Stimulated activated CD4-positive, alpha-beta T cell treated with anti-CD3 and anti-CD28 coated beads, Interleukin-12 subunit alpha, Interleukin-12 subunit beta, amount 100 ng/mL, for 48 hours (primary cell): ENCODE results near the gene CDC7.
"Not testable (repeated sequence)": the region's sequence is repeated elsewhere in the genome, so short reads cannot be mapped to it uniquely, and the experiment has no call there.

Experiments used
- DNase-seq, 3 donors: peaks; one replicate each; pipeline ENCODE4 v3.0.0-alpha.2; 2020; ENCODE audit warnings: low read depth in 2 of 3, low spot score in 1 of 3

Gene CDC7

DNA sequence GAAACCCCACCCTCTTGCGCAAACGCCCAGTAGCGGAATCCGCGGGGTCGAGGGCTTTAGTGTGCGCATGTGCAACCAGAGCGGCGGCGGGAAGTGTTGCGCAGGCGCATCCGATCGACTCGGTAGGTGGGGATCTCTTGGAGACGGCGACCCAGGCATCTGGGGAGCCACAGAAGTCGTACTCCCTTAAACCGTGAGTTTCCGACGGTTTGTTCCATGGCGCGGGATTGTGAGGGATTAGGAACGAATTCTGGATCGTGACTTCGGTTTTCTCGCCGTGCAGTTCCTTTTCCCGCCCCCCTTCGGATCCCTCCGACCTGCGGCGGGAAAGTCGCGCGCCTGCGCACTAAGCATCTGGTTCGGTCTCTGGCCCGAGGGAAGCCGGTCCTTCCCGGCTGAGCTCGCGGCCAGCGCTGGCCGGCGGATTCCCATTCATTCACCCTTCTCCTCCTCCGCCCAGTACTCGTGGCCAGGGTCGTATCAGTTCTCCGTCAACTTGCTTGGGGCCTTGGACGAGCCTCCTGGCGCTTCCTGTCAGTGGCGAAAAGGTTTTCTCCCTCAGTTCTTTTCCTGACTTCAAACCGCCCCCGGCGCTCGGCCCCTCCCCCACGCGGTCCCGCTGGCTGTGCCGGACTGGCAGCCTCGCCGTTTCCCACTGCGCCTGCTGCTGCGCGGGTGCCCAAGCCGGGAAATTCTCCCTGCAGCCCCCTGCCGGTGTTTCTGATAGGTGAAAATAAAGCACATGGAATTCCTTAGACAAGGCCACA lies at the start of gene CDC7:
Gene CDC7, plus strand, starts transcription at position 96 of the 767 bp plus-strand sequence. CDS start 866 bp downstream, outside the sequence.
- peak; percentile 82 to 85 (median 84) for DNase-seq

DNA sequence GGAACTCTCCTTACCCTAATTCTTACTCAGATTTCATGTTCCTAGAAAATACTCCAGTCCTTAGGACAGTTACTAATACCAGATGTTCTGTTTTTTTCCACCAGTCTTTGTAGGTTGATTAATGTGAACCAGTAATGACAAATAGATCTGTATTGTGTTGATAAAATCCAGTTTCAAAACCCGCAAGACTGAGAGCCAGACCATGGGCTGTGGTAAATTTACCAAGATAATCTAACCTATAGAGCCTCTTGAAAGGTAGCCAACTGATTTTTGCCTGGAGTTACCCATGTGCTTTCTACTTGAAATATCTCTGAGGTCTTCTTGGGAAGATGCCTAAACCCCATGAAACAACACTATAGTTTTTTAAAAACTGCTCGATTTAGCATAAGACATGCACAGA lies 46.5 kb upstream of the CDC7 start:
- DNase-seq, result no peak

DNA sequence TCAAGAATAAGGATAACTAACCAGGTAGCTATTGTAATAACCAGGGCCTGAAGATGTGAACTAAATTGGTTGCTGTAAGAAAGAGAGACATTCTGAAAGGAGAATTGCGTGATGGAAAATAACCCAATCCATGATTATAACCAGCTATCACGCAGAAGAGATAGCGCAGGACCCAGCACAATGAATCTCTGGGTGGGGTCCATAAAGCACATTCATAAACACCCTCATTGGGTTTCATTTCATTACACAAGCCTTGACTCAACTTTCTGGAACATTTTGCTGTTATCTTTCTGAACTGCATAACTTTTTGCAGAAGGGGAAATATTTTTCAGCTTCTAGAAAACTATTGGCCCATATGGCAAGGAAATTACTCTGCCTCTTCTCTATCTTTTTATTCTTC lies 45.3 kb upstream of the CDC7 start:
- no peak for DNase-seq

DNA sequence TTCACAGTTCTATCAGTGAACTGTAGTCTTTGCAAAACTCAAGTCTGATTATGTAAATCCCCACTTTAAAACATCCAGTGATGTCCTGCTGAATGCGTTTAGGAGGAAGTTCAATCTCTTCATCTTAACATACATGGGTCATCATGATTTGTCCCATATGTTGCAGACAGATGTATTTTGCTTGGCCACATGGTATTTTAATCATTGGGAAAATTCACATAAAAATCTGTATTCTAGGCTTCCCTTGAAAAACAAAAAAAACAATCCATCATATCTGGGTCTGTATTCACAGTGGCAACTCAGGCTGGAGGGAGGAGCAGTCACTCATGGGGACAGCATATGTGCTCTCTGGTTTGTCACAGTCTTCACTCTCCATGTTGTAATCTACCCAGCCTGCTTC lies 44.8 kb upstream of the CDC7 start:
- DNase-seq, result no peak

DNA sequence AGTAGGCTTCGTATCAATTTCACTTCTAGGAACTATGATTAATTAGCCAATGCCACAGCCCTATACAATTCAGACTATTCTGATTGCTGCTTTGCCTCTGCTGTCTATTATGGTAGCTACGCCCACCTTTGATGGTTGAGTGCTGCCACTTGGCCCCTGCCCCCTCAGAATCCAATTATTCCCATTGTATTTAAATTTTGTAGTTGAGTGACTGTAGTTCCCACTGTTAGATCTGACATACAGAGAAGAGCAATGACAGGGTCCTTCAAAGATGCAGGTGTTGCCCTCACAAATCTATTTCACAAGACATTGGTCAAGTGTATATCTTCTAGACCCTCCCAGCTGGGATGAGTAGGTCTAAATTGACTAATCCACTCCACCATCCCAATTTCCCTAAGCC lies 35.3 kb upstream of the CDC7 start:
- not testable (repeated sequence) for DNase-seq

DNA sequence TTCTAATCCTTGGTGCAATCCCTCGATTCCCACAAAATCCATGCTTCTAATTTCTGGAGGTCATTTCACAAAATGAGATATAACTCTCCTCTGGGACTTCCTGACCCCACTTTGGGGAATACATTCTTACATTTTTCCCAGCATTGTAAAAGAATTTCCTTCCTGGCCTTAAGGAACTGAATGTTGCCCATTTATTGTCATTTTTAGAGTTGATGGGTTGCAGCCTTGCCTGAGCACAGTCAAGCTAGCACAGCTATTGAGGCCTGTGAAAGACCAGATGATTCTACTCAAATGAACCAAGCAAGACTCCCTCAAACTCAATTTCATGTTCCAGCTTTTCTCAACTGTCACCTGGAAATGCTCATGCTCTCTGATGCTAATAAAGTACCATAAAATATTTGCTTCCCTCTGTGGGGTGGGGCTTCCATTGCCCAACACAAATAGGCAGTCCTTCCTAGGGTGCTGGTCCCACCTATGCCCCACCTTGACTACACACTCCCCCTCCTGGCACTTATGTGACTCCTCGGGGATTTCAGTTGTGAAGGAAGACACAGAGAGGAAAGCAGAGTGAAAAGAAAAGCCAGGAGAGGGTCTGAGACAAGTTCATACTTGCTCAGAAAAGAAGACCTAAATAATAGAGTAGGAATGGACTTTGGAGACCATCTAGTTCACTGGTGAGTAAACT lies 24.0 kb upstream of the CDC7 start:
- DNase-seq, result no peak

DNA sequence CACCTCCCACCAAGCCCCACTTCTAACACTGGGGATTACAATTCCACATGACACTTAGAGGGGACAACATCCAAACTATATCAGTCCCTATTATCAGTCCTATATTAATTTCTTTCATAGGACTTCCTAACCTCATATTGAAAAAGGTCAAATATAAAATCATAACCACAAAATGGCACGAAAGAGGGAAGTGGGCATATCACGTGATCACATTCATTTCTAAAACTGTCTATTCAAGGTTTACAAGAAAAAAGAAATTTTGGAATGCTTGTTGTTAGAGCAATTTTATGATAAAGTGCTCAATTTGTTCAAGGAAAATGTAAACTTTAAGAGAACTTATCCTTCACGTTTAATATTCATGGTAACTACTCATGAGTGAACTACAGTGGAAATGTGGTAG lies 13.2 kb upstream of the CDC7 start:
- no peak for DNase-seq

DNA sequence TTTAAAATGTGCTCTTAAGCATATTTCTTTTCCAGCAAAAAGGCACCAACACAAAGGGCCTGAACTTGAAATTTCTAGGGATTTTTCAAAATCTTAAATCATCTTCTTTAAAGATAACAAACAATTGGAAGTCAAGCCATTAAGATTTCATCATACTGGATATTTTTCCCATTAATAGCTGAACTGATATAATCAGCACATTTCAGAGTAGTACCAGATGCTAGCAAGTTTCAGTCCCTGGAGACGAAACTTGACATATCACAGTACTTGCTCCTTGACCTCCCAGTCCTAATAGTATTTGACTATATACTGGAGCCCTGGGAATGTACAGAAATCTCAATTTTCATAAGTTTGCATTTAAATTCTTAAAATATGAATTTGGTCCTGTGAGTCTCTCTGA lies 10.2 kb upstream of the CDC7 start:
- DNase-seq, result no peak

DNA sequence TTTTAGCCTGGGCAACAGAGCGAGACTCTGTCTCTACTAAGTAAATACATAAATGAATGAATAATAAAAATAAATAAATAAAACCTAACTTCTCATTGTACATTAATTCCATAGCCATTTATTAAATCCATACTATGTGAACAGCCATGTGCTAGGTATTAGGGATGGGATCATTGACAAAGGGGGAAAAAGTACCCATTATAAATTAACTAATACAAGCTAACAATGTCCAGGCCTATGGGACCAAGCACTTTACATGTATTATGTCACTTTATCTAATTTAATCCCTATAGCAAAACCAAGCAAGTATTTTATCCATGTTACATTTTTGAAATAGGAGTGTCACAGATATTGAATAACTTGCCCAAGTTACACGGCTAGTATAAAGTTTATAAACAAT lies 2.6 kb upstream of the CDC7 start:
- DNase-seq, result no peak

DNA sequence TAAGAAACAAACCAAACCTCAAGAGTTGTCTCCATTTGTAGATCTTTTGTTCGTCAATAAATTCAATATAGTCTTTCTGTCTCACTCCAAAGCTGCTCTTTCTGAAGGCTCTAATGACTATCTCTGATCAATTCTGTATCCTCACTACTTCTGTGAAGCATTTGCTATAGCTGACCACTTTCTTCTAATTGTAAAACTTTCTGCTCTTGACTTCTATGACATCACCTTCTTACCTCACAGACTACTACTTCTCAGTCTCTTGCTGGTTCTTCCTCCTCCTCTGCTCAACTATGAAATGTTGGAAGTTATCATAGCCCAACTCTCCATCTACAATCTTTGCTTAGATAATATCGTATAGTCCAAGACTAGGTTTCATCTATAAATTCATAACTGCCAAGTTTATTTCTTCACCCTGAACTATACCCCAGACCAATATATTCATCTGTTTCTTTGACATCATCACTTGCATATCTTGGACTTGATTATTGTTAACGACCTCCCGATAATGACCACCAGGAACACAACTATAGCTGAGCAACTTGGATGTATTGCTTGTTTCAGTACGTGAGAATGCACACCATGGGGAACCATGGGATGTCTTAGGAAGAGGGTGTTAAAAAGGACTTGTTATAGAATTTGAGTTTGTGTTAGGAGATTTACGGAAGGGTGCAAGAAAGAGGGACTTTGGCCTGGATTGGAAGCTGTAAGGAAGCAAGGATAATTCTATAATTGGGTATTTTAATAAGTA lies 2.0 kb upstream of the CDC7 start:
- DNase-seq, result no peak

DNA sequence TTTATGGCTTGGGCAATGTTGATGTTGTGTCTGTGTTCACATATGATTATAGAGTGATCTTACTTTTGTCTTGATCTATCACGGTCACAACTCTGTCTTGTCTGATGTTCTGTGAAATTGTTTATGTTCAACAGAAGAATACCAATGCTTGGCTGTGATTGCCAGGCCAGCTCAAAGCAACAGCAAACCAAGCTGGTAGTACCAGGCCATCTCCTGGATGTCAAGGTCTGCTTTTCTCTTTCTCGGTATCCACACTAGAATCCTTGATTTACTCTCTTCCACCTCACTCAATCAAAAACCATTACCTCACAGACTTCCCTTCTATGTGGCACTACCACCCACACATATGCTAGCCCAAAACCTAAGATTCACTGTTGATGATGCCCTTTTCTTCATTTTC lies 1.3 kb upstream of the CDC7 start:
- DNase-seq, result no peak

DNA sequence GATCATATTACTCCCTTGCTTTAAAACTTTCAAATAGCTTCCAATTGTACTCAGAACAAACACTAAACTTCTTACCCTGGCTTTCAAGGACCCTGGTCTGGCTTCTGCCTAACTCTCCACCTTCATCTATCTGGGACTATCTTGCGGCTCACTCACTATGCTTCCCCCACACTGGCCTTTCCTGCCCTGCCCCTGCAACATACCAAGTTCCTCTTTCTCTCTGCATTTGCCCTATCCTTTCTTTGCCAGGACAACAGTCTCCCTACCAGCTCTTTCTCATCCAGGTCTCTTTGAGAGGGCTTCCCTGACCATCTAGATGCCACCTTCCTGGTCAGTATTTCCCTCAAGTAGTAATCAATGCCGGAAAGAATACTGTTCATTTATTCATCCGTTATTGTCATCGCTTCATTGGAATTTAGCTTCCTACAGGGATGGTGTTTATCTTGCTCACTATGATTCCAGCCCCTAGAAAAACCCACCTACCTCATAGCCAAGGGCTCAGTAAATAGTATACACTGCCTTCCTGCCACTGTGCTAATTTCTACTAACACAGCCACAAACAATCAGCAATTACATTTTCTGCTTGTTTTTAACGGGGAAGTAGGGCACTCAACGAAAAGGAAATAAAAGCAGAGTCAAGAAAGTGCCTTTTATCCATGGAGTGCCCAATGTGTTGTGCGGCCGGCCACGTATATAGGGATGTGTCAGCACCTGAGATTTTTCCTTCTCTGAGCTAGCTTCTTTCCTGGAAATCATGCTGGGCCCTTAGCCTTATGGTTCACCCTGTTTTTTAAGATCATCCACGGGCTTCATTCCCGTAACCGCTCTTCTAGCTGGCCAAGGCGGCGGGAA lies 521 bp upstream of the CDC7 start:
- DNase-seq, result no peak

DNA sequence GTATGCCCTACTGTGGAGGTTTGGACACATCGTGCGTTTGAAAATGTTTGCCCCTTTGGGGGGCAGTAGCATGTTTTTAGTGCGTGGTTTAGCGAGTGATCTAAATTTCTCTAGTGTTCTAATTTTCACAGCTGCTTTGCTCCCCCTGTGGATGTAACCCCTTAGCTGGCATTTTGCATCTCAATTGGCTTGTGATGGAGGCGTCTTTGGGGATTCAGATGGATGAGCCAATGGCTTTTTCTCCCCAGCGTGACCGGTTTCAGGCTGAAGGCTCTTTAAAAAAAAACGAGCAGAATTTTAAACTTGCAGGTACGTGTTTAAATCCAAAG lies 836 bp downstream of the CDC7 start:
- peak in 1 of 3 donors; percentile 14 for DNase-seq

DNA sequence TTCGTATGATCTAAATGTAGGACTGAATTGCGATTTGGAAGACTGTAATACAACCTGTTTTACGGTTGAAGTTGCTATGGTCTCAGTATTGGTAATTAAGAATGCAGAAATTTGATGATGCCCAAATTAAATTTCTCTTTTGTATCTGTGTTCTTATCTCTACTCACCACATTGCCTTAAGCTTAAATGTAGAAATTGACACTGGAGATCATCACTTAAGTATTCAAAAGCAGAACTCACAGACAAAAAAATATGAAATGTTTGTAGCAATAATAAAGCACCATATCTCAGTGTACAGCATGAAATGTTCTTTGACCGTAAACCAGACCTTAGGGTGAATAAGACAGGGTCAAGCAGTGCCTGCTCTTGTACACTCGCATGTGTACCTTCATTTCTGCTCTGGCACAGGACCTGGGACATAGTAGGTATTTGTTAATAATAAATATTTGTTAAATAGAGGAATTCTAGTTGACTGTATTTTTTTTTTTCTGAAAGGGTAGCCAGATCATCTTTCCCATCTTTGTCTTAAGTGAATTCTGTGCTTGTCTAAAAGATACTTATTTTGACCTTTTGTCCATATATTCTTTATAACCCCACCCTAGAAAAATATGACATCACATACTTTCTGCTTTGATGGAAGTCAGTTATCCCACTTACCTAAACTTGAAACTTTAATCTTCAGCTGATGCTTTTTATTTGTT lies 1.5 kb downstream of the CDC7 start:
- DNase-seq, result no peak

DNA sequence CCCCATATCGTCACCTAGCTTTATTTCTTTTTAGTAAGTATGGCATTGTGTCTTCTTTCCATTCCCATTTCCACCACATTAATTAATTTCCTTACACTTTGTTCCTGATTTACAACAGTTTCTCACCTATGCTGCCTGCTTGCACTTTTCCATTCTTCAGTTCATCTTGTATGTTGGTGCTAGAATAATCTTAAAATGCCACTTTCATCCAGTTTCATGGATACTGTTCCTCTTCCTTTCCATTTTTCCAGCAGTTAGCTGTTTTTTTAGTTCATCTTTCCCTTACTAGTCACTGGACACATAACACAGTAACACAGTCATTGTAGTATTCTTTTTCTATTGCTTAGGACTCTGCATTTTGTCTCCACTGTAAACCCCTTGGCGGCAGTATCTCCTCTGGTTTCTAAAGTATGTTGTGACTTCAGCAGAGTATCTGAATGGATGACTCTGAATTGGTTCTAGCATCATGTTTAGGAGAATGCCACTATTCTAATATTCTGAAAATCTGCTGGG lies 2.1 kb downstream of the CDC7 start:
- no peak for DNase-seq

DNA sequence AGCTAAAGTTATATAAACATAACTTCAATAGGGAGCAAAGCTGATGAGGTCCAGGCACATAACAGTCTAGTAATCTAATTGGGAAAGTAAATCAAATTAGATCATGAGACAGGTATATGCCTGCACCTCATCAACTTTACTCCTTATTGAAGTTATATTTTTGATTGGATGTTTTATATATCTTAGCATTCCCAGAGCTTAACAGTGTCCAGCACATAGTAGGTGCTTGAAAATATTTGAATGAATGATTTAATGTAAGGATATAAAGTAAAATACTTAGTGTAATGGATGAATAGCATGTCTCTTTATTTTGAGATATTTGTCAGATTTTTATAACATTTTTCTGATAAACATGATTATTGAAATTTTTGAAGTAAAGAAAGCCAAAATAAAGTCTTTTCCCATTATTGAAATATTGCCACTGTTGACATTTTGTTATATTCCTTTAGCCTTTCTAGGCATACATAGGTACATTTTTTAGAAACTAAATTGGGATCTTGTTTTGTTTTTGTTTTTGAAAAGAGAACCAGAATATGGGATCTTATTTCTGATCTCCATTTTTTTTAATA lies 2.8 kb downstream of the CDC7 start:
- no peak for DNase-seq

DNA sequence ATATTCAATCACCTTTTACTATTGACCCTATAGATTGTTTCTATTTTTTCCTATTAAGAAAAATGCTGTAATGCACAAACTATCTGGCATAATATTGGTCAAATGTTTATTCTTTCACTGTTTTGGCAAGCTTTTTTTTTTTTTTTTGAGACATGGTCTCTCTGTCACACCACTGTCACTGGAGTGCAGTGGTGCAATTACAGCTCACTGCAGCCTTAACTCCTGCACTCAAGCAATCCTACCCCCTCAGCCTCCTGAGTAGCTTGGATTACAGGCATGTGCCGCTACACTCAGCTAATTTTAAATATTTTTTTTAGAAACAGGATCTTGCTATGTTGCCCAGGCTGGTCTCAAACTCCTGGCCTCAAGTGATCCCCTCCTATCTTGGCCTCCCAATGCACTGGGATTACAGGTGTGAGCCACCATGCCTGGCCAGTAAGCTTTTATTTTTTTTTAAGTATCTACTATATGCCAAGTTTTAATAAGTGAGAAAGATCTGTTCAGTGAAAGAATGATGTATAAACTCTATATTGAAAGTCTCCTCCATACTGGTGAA lies 3.4 kb downstream of the CDC7 start:
- DNase-seq, result no peak

DNA sequence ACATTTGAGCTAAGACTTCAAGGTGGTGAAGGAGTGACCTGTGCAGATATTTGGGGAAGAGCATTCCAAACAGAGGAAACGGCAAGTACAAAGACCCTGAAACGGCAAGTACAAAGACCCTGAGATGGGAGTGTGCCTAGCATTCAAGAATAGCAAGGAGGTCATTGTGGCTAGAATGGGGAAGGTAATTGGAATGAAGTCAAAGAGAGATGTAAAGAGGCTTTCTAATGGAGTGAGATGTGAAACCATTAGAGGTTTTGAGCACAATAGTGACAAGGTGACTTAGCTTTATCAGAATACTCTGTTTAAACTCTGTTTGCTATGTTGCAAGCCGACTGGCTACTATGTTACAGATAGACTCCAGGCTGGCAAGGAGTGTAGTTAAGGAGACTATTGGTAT lies 4.4 kb downstream of the CDC7 start:
- no peak for DNase-seq

DNA sequence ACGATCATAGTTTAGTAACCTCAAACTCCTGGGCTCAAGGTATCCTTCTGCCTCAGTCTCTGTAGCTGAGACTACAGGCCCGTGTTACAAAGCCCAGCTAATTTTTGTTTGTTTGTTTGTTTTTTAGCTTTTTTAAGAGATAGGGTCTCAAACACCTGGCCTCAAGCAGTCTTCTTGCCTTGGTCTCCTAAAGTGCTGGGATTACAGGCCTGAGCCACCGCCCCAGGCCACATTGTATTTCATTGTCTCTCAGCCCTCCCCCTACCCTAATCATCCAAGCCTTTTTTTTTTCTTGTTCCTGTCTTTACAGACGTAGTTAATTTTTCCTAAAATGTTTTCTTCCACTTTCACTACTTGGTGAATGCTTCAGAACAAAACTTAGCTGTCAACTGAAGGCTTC lies 5.4 kb downstream of the CDC7 start:
- DNase-seq, result no peak

DNA sequence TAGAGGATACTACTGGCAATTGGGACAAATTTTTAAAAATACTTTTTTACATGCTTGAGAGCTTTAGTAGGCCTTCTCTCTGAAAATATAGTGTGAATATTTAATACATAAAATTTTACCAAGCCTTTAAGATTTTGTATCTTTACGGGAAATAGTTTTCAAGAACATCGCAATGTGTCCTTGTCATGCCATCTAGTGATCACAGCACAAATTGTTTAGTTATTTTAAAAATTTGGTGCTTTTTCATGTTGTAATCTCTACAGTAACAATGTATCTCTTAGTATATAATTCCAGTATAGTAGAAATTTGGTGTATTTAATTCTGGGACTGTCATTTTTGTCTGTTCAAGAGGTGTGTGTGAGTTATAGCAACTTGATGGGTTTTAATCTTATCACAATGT lies 6.7 kb downstream of the CDC7 start:
- no peak for DNase-seq
